ENCODE results near the gene LRTM2.

- no peak for TF ChIP-seq GLIS3 (CRISPR knock-in tag; IDR thresholded peaks at IDR 0.05)
- no peak for TF ChIP-seq ZFP3 (CRISPR knock-in tag; IDR thresholded peaks at IDR 0.05)
- TF ChIP-seq ZFP30 (CRISPR knock-in tag; IDR thresholded peaks at IDR 0.05): no peak
- no peak for TF ChIP-seq ISL1 (CRISPR knock-in tag; IDR thresholded peaks at IDR 0.05)
- TF ChIP-seq, protein P1, sequence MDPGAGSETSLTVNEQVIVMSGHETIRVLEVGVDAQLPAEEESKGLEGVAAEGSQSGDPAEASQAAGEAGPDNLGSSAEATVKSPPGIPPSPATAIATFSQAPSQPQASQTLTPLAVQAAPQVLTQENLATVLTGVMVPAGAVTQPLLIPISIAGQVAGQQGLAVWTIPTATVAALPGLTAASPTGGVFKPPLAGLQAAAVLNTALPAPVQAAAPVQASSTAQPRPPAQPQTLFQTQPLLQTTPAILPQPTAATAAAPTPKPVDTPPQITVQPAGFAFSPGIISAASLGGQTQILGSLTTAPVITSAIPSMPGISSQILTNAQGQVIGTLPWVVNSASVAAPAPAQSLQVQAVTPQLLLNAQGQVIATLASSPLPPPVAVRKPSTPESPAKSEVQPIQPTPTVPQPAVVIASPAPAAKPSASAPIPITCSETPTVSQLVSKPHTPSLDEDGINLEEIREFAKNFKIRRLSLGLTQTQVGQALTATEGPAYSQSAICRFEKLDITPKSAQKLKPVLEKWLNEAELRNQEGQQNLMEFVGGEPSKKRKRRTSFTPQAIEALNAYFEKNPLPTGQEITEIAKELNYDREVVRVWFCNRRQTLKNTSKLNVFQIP (CRISPR knock-in tag; IDR thresholded peaks at IDR 0.05; ENCODE audit: borderline replicate concordance, low read depth): no peak
- TF ChIP-seq PATZ1 (CRISPR knock-in tag; IDR thresholded peaks at IDR 0.05; ENCODE audit: borderline replicate concordance): no peak
- no peak for TF ChIP-seq RARB (CRISPR knock-in tag; IDR thresholded peaks at IDR 0.05)
Measured at GRCh38 chr12:1787714-1788113, 32.7 kb upstream of the LRTM2 start.

Data from SK-N-SH treated with all-trans-retinoic acid at 6 μM for 48 hours (cell line).